ENCODE measurements around the gene SLC15A4.
A peak's percentile ranks its signal among the peaks of the same experiment; 100 is the strongest.

SLC15A4 gene

GRCh38 chr12:128819293-128820144 lies 4.2 kb downstream of the SLC15A4 start:
- no peak overlapping the region for H3K23ac ChIP-seq (ENCODE audit: low read length)
- no CpG with 5 or more reads among the region's 16 CpGs for WGBS (ENCODE audit: extremely low coverage, insufficient coverage, insufficient read length)

GRCh38 chr12:128818065-128819022 lies 5.4 kb downstream of the SLC15A4 start:
- H3K4me1 ChIP-seq (ENCODE audit: control insufficient read depth in 1 of 2, insufficient read depth in 2 of 2, low read length in 2 of 2) = peaks cover 0 to 14% of the 10 kb centered on the region in 2 experiments
- no peak overlapping the region for H3K4me2 ChIP-seq (ENCODE audit: low read length)
- no peak for DNase-seq
- H3K79me2 ChIP-seq (ENCODE audit: control insufficient read depth, insufficient read depth, low read length, poor library complexity) = peaks cover 14% of the 10 kb centered on the region
- H2BK12ac ChIP-seq (ENCODE audit: low read length) = no peak overlapping the region
- H3K4ac ChIP-seq (ENCODE audit: low read depth, low read length) = peak overlapping the region; percentile 35
- no peak overlapping the region for H3K27ac ChIP-seq (ENCODE audit: low read depth, low read length)
- H3K79me1 ChIP-seq (ENCODE audit: low read length) = peaks cover 1% of the 10 kb centered on the region
- H3K18ac ChIP-seq (ENCODE audit: low read length) = no peak overlapping the region
- H4K91ac ChIP-seq (ENCODE audit: low read depth, low read length) = no peak overlapping the region
- no peak overlapping the region for H3K4me3 ChIP-seq (ENCODE audit: low read depth, low read length)
- H4K8ac ChIP-seq (ENCODE audit: low read depth, low read length) = no peak overlapping the region
- no peak overlapping the region for H3K9ac ChIP-seq (ENCODE audit: low read length)
- H2BK120ac ChIP-seq (ENCODE audit: insufficient read depth, low read length, poor library complexity) = no peak overlapping the region
- H3K36me3 ChIP-seq (ENCODE audit: control insufficient read depth in 1 of 2, insufficient read depth in 2 of 2, low read length in 2 of 2) = peaks cover 11 to 22% of the 10 kb centered on the region in 2 experiments
- no peak overlapping the region for H3K23ac ChIP-seq (ENCODE audit: low read length)
- no CpG with 5 or more reads among the region's 13 CpGs for WGBS (ENCODE audit: extremely low coverage, insufficient coverage, insufficient read length)
- no peak overlapping the region for H2AK5ac ChIP-seq (ENCODE audit: low read length)
- H3K14ac ChIP-seq (ENCODE audit: low read length) = no peak overlapping the region
- H4K12ac ChIP-seq (ENCODE audit: low read depth, low read length) = no peak overlapping the region
- no peak overlapping the region for H2AFZ ChIP-seq (ENCODE audit: insufficient read depth, low read length, poor library complexity)
- H2BK5ac ChIP-seq (ENCODE audit: low read depth, low read length, poor library complexity) = no peak overlapping the region
- no peaks in the 10 kb centered on the region for H3K27me3 ChIP-seq (ENCODE audit: insufficient read depth, low read length)
- no peaks in the 10 kb centered on the region for H3K9me3 ChIP-seq (ENCODE audit: insufficient read depth, low read depth, low read length)

More at GRCh38 chr12:128819293-128820144, 4.2 kb downstream of the SLC15A4 start:
- Histone ChIP-seq H3K79me2 (ENCODE audit: control insufficient read depth, insufficient read depth, low read length, poor library complexity) (peaks cover 22% of the 10 kb centered on the region), H3K4me3 (ENCODE audit: low read depth, low read length) (no peak overlapping the region), H3K4me1 (ENCODE audit: control insufficient read depth in 1 of 2, insufficient read depth in 2 of 2, low read length in 2 of 2) (peaks cover 2 to 17% of the 10 kb centered on the region in 2 experiments), H4K8ac (ENCODE audit: low read depth, low read length) (no peak overlapping the region), H3K18ac (ENCODE audit: low read length) (no peak overlapping the region), H4K91ac (ENCODE audit: low read depth, low read length) (no peak overlapping the region), H3K9me3 (ENCODE audit: insufficient read depth, low read depth, low read length) (no peaks in the 10 kb centered on the region), H3K36me3 (ENCODE audit: control insufficient read depth in 1 of 2, insufficient read depth in 2 of 2, low read length in 2 of 2) (peaks cover 6 to 13% of the 10 kb centered on the region in 2 experiments), H3K9ac (ENCODE audit: low read length) (no peak overlapping the region), H3K27me3 (ENCODE audit: insufficient read depth, low read length) (no peaks in the 10 kb centered on the region), H4K12ac (ENCODE audit: low read depth, low read length) (no peak overlapping the region), H2BK5ac (ENCODE audit: low read depth, low read length, poor library complexity) (no peak overlapping the region), H3K79me1 (ENCODE audit: low read length) (peaks cover 10% of the 10 kb centered on the region), H3K4ac (ENCODE audit: low read depth, low read length) (peak overlapping the region; percentile 49), H2BK120ac (ENCODE audit: insufficient read depth, low read length, poor library complexity) (no peak overlapping the region), H2AFZ (ENCODE audit: insufficient read depth, low read length, poor library complexity) (no peak overlapping the region), H3K14ac (ENCODE audit: low read length) (no peak overlapping the region), H2BK12ac (ENCODE audit: low read length) (no peak overlapping the region), H2AK5ac (ENCODE audit: low read length) (no peak overlapping the region), H3K4me2 (ENCODE audit: low read length) (no peak overlapping the region), H3K27ac (ENCODE audit: low read depth, low read length) (no peak overlapping the region)
- no peak for DNase-seq

GRCh38 chr12:128817111-128818015 lies 6.4 kb downstream of the SLC15A4 start:
- Histone ChIP-seq H3K9ac (ENCODE audit: low read length) (no peak overlapping the region), H3K18ac (ENCODE audit: low read length) (no peak overlapping the region), H3K79me1 (ENCODE audit: low read length) (no peaks in the 10 kb centered on the region), H3K9me3 (ENCODE audit: insufficient read depth, low read depth, low read length) (no peaks in the 10 kb centered on the region), H3K36me3 (ENCODE audit: control insufficient read depth in 1 of 2, insufficient read depth in 2 of 2, low read length in 2 of 2) (peaks cover 15 to 25% of the 10 kb centered on the region in 2 experiments), H4K8ac (ENCODE audit: low read depth, low read length) (no peak overlapping the region), H4K91ac (ENCODE audit: low read depth, low read length) (no peak overlapping the region), H3K79me2 (ENCODE audit: control insufficient read depth, insufficient read depth, low read length, poor library complexity) (peaks cover 8% of the 10 kb centered on the region), H4K12ac (ENCODE audit: low read depth, low read length) (no peak overlapping the region), H3K4me3 (ENCODE audit: low read depth, low read length) (no peak overlapping the region), H3K27ac (ENCODE audit: low read depth, low read length) (no peak overlapping the region), H3K4me1 (ENCODE audit: control insufficient read depth in 1 of 2, insufficient read depth in 2 of 2, low read length in 2 of 2) (peaks cover 0 to 10% of the 10 kb centered on the region in 2 experiments), H2BK5ac (ENCODE audit: low read depth, low read length, poor library complexity) (no peak overlapping the region), H2BK120ac (ENCODE audit: insufficient read depth, low read length, poor library complexity) (no peak overlapping the region), H3K14ac (ENCODE audit: low read length) (no peak overlapping the region), H2BK12ac (ENCODE audit: low read length) (no peak overlapping the region), H3K23ac (ENCODE audit: low read length) (no peak overlapping the region), H3K4me2 (ENCODE audit: low read length) (no peak overlapping the region), H2AK5ac (ENCODE audit: low read length) (no peak overlapping the region), H2AFZ (ENCODE audit: insufficient read depth, low read length, poor library complexity) (no peak overlapping the region), H3K27me3 (ENCODE audit: insufficient read depth, low read length) (no peaks in the 10 kb centered on the region), H3K4ac (ENCODE audit: low read depth, low read length) (peak overlapping the region; percentile 81)
- DNase-seq = no peak
- no CpG with 5 or more reads among the region's 8 CpGs for WGBS (ENCODE audit: extremely low coverage, insufficient coverage, insufficient read length)

- Histone ChIP-seq H3K23ac (ENCODE audit: low read length) (no peak overlapping the region), H3K9ac (ENCODE audit: low read length) (no peak overlapping the region), H2AFZ (ENCODE audit: insufficient read depth, low read length, poor library complexity) (no peak overlapping the region), H4K8ac (ENCODE audit: low read depth, low read length) (no peak overlapping the region), H3K14ac (ENCODE audit: low read length) (no peak overlapping the region), H2BK120ac (ENCODE audit: insufficient read depth, low read length, poor library complexity) (no peak overlapping the region), H3K27me3 (ENCODE audit: insufficient read depth, low read length) (no peaks in the 10 kb centered on the region), H2BK5ac (ENCODE audit: low read depth, low read length, poor library complexity) (no peak overlapping the region), H3K4ac (ENCODE audit: low read depth, low read length) (peak overlapping the region; percentile 30), H3K4me3 (ENCODE audit: low read depth, low read length) (no peak overlapping the region), H4K12ac (ENCODE audit: low read depth, low read length) (no peak overlapping the region), H3K79me2 (ENCODE audit: control insufficient read depth, insufficient read depth, low read length, poor library complexity) (peaks cover 5% of the 10 kb centered on the region), H3K4me1 (ENCODE audit: control insufficient read depth in 1 of 2, insufficient read depth in 2 of 2, low read length in 2 of 2) (peaks cover 0 to 7% of the 10 kb centered on the region in 2 experiments), H2BK12ac (ENCODE audit: low read length) (no peak overlapping the region), H3K36me3 (ENCODE audit: control insufficient read depth in 1 of 2, insufficient read depth in 2 of 2, low read length in 2 of 2) (peaks cover 18 to 27% of the 10 kb centered on the region in 2 experiments), H3K9me3 (ENCODE audit: insufficient read depth, low read depth, low read length) (no peaks in the 10 kb centered on the region), H3K27ac (ENCODE audit: low read depth, low read length) (no peak overlapping the region), H3K79me1 (ENCODE audit: low read length) (no peaks in the 10 kb centered on the region), H3K18ac (ENCODE audit: low read length) (no peak overlapping the region), H2AK5ac (ENCODE audit: low read length) (no peak overlapping the region), H3K4me2 (ENCODE audit: low read length) (no peak overlapping the region), H4K91ac (ENCODE audit: low read depth, low read length) (no peak overlapping the region)
- WGBS (ENCODE audit: extremely low coverage, insufficient coverage, insufficient read length) = no CpG with 5 or more reads among the region's 4 CpGs
- no peak for DNase-seq
These were observed 7.2 kb downstream of the SLC15A4 start for GRCh38 chr12:128816643-128816920.
